HG03571 (cell line): ENCODE results near the gene KIRREL1.
"Not testable (repeated sequence)": the region's sequence is repeated elsewhere in the genome, so short reads cannot be mapped to it uniquely, and the experiment has no call there.

Experiments used
- ATAC-seq: cut with Tn5 transposase; IDR thresholded peaks from one replicate; pipeline ENCODE4 v1.9.1; 2021; ENCODE audit not compliant: unreplicated experiment

Gene KIRREL1

DNA sequence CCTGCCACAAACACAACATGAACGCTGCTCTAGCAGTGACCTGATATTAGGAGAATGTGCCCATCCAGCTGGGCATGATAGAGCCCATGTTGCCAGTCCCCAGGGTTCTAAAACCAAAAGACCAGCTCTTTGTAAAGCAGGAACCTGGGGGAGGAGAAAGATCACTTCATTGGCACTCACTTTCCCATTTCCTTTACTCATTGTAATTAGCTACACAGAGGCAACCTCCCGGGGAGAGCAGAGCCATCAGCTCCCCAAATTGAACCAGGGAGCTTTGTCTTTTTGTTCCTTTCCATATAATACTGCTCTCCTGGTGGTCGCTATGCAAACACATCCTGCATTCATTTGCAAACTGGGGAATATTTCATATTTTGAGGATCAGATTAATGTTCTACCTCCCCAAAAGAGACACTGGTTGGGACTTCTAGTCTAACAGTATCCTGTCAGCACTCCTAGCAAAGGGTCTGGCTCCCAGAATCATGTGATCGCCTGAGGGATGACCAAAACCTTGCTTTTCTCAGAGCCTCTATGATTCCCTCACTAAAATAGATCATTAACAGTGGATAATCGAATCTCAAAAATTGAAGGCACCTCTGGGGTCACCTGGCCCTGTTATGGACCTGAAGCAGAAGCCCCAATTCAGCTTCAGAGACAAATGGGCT lies 110.5 kb downstream of the KIRREL1 start:
- ATAC-seq = no peak

DNA sequence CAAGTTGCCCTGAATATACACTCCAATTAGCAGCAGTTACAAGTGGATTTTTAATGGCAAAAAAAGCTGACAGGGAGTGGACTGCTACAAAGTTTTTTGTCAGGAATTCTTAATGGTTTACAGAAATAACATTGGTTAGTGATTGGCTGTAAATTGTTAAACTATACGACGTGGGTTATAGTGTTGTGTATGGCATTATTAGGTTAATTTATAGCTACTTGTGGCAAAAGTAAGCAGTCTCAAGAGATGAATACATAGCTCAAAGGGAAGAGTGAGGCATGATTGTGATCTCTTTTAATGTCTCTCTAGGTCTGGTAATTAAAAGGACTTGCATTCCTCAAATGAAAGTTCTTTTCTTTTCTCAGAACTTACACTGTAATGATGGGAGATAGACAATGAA lies 111.4 kb downstream of the KIRREL1 start:
- ATAC-seq = no peak

DNA sequence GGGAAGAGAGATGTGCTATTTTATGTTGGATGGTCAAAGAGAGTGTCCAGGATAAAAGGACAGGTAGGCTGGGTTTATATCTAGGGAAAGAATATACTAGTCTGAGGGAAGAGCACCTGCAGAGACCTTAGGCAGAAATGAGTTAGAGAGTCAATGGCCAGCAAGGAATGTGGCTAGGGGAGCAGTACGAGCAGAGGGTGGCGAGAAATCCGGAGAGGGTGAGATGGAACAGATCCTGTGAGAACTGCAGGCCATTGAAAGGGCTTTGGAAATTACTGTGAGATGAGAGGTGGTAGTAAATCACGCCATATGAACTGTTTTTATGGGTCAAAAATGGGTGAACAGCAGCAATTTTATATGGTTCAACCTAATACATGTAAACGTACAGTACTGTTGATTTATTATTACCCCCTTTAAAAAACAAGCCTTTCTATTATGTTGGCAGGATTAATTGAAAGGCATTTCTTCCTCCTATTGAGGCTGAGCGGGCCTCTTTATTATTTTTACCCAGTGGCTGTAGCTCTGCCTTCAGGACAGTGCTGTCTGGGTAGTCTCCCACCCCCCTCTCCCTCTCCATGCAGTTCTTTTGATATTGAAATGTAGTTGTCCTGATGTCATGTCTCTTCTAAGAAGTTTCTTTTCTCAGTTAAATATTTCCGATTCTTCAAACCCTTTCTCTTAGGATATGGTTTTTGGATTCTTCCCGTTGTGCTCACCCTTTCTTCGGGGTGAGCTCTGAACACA lies 112.1 kb downstream of the KIRREL1 start:
- ATAC-seq = no peak

DNA sequence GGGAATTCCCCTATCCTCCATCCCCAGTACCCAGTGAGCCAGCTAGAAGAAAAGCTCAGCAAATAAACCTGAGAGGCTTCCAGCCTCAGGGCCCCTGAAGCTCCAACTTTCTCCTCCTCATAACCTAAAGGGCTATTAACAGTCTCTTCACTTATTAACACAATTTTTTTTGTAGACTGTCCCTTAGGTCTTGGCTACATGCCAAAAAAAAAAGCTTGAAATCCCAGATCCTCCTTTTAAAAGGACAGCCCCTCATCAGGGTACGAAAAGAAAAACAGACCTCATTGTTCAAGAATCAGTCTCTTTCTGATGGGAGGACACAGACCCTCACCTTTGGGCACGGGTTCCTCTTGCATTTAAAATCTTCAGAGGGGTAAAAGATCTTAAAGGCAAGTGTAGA lies 114.5 kb downstream of the KIRREL1 start:
- ATAC-seq = no peak

DNA sequence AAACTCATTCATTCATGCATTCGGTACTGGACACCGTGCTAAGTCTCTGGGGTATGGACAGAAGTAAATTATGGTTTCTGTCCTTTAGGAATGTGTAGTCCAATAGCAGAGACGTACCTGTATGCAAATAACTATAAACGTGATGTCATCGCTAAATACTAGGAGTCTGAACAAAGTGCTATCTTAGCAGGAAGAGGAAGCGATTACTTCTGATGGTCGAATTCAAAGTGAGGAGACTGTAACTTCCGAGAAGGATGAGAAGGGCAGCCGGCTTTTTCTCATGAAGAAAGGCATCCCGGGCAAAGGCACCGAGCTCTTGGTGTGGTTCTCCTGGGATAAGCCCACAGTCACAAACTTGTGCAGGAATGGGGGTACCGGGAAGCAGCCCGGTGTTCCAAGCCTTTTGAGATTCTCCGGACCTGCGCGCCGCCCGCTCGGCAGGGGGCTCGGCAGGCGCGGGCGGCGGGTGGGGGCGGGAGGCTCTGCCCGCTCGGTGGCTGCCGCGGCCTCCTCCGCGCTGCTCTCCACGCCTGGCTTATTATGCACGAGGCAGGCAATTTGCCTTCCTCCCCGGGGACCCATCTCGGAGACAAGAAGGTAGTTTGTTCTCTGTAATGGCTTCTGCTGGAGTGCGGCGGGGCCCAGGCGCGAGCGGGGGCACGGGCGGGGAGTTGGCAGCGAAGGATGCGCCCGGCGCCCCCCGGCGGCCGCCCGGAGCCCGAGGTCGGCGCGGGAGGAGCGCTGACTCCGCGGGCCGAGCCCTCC lies 119.7 kb downstream of the KIRREL1 start:
- no peak for ATAC-seq

DNA sequence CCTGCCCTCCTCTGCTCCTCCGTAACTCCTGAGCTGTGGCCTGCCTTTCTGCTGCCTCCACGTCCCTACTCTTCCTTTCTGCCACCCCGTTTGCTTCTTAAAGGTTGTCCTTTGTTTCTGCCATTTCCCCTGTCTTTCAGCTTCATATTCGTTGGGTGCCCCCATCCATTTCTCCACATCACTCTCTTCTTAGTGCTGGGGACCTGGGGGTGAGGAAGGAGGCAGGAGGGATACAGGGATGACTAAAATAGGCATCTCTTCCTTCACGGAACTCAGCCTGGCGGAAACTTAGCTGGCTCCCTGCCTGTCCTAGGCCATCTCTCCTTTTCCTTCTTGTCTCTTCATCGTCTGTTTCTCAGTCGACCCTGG lies 120.3 kb downstream of the KIRREL1 start:
- no peak for ATAC-seq

DNA sequence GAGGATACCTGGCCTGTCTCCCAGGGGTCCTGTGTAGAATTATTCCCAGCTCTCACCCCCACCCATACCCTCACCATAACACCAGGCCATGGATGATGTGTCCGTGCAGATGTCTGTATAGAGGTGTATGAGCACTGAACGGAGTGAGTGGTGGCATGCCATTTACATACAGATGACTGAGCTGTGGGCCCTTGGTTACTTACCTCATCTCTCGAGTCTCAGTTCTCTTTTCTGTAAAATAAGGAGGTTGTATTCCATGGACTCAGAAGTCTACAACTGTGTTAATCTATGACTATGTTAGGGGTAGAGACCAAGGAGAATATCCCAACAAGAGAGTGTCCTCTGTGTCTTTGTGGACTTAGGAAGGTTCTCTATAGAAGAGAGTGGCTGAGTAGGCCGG lies 121.7 kb downstream of the KIRREL1 start:
- ATAC-seq = no peak

DNA sequence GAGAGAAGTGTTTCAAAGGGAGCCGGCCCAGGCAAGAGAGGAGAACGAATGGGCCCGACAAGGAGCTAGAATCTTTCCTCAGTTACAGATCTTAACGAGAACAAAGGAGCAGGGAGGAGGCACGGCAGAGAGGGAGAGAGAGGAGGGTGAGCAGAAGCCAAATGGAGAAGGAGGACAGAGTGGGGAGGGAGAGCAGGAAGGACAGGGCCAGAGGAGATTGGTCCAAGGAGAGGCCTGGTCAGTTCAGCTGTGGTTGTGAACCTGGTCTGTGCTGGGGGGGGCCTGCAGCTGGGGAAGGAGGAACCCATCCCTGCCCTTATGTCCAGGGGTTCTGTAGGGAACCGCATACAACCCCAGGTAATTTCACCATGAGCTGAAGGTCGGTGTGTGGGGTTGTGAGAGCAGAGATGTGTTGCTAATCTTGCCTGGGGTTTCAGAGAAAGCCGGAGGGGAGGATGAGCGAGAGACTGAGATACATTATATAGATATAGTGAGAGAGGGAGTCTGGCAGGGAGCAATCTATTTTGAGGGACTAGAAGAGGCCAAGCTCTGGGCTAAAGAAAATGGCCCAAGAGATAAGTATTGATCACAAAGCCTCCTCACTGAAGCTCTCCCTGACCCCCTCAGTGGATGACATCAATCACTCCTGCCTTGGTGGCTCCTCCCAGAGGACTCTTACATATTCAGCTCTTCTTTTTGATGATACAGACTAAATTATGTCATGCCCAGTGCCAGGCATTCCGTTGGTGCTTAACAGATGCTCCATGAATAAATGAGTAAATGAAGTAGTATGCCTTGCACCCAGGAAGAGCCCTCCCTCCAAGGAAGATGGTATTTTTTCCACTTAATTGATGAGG lies 123.1 kb downstream of the KIRREL1 start:
- ATAC-seq = no peak

DNA sequence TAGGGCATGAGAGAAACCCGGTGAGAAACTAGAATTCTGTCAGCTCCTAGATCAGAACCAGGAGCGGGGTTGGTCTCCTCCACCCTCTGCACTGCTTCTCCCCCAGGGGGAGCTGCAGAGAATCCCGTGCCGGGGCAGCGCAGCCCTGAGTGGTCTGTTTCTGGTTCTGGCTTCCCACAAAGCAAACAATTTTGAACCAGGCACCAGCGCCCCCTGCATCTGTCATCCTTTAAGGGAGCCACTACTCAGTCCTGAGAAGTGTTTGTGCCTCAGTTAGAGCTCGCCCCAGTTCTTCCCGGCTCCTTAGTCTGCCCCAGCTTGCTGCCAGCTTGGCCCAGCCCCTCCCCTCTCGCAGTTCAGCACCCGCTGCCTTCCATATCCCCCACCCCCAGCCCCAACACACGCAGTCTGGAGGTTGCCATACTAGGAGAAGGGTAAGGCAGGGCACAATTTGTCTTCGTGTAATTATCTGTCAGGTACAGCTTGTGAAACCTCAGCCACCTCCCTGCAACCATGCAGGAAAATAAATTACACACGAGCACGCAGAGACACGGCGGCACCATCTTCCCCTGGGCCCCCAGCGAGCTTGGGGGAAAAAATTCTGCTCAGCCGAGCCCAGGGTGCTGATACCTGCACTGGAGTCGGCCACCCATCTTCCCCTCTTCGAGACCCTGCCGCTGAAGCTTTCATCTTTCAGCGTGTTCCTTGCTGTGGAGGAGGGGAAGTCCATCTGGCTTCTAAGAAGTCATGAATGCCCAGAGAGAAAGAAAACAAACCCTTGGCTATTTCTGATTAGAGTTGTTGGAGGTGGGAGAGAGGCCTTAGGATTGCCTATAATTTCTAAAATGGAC lies 124.6 kb downstream of the KIRREL1 start:
- ATAC-seq = no peak

DNA sequence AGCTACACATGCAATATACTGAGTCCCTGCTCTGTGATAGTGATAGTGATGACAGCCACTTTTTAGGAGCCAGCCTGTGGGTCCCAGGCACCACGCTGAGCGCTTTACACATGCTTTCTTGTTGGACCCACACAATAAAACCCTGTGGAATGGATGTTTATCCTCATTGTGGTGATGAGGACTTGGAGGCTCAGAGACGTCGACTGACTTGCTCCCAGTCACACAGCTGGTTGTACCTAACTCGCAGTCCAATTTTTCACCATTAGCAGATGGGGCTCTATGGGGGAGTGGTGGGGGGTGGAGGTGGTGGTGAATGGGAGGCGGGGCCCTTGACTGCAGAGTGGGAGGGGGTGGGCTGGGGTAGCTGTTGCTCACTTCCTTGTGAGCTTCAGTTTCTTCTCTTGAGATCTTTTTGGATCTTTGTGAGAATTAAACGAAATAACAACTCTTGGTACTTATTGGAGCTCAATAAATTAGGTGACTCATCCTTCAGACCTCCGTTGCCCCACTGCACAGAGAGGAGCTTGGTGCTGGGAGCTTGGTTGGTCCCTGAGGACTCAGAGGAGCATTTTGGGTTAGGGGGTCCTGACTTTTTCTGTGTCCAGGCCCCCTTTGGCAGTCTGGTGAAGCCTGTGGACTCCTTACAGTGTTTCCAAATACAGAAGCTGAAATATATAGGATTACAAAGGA lies 125.4 kb downstream of the KIRREL1 start:
- no peak for ATAC-seq

DNA sequence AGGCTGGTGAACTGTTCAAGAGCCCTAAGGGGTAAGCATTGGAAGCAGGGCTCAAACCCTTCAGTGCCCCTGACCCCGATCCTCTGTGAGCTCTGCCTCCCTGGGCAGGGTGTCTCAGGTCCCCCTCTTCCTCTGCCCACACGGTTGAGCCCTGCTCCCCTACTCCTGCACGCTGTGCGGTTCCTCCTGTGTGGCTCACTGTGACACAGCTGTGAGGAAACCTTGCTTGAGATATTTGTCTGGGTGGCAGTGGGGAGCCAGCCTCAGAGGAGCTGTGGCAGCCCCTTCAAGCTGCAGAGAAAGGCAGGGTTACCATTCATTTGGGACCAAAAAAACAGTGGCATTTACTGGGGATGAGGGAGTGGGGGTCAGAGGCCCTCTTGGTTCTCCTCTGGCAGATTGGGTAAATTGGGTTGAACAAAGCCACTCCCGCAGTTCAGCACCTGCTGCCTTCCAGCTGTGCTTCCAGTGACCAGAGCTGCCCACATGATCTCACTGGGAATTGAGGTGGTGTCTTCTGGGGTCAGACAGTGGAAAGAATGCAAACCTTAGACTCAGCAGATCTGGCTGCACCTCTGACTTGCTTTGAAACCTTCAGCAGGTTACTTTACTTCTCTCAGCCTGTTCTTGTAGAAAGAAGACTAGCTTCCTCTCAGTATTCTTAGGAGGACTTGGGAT lies 126.7 kb downstream of the KIRREL1 start:
- ATAC-seq = no peak

DNA sequence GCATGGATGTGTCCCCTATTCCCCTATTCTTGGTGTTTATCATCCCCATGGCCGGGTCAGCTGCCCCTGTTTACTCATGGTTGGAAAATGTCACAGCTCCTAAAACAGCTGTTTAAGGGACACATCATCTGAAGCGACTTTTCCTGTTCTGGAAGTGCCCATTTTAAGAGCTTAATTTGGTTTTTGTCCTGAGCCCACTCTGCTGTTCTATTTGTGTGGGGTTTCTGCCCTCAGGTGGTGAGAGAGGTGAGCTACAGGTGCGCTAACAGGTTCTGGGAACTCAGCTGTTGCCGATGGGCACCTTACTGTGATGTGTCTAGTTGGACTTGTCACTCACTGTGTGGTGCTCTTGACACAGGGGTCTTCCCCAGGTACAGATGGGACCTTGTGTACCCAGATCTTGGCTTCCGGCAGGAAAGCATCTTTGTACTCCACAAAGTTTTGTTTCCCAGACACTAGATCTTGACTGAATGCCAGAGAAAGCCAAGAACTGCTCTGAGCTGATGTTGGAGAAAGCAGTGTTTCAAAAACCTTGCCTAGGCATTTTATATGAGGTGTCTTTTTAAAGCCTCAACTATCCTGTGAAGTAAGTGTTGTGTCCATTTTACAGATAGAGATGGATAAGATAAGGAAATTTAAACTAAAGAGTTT lies 128.3 kb downstream of the KIRREL1 start:
- ATAC-seq = no peak

DNA sequence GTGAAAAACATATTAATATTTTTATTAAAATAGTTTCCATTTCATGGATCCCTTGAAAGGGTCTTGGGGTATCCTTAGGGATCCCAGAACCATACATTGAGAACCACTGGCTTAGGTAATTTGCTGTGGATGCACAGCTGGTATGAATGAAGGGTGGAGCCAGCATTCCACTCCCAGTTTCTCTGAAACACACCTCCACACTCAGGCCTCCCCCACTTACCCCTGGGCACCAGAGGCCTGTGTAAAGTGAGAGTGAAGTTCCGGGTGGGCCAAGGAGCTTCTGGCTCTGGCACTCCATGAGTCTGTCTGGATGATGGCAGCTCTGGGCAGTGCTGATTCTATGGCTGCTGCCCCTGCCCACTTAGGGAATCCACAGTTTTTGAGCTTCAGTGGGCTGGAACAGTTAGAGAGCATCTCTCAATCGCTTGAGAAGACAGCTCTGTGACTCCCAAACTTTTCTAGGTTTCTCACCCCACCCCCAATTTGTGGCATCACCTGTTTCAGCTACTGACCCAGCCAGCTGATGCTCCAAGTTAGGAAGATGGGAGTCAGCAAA lies 129.5 kb downstream of the KIRREL1 start:
- ATAC-seq = no peak

DNA sequence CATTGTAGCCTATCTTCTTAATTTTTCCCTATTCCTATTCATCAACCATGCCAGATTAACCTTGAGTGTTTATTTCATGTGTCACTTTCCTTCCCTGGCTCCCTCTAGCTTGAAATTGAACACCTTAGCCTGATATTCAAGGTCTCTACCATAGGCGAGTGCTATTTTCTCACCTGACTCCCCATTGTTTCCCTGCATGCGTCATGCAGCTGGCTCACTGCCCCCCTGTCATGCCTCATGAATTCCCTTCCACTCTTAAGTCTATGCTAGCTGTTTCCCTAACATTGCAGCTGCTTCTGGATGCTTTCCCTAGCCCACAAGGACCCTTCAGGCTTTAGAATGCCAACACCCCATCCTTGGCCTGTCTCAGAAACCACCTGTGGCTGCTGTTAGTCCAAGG lies 130.6 kb downstream of the KIRREL1 start:
- ATAC-seq = no peak

DNA sequence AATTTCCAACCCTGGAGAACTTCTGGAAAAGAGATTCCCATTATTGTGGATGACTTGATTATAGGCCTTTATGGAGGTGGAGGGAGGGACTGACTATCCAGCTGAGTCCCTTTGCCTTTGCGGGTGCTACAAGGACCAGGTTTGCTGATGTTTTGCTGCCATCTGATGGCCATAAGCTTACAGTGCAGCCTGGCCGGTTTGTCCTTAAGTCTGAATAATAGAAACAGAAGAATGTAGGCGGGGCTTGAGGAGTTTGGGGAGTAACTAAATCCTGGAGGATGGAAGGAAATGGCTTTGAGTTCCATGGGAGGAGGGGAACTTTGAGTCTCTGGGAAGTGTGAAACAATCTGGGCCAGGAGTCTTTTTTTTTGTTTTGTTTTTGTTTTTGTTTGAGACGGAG lies 131.6 kb downstream of the KIRREL1 start:
- no peak for ATAC-seq

DNA sequence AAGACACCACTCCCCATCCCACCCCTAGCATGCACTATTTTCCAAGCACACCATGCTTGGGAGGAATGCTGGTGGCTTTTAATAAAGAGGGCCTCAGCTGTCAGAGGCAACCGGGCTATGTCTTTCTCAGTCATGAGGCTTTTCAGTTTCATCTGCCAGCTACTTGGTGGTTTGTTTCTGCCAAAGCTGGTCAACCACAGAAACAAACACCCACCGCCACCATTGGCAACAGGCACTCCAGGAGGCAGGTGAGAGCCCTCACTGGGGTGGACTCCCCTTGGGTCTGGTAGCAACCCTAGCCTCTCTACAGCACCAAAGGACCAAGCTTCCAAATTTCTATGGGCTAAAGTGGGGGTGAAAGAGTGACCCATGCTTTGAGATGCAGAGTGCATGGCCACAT lies 133.0 kb downstream of the KIRREL1 start:
- ATAC-seq = no peak

DNA sequence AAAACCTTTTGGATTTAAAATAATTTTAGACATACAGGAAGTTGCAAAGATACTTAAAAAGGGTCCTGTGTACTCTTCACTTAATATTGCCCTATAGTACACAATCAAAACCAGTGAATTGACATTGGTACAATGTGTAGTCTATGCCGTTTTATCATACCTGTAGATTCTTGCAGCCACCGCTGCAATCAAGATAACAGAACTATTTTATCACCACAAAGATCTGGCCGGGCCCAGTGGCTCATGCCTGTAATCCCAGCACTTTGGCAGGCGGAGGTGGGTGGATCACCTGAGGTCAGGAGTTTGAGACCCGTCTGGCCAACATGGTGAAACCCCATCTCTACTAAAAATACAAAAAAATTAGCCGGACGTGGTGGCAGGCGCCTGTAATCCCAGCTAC lies 135.1 kb downstream of the KIRREL1 start:
- ATAC-seq = not testable (repeated sequence)

DNA sequence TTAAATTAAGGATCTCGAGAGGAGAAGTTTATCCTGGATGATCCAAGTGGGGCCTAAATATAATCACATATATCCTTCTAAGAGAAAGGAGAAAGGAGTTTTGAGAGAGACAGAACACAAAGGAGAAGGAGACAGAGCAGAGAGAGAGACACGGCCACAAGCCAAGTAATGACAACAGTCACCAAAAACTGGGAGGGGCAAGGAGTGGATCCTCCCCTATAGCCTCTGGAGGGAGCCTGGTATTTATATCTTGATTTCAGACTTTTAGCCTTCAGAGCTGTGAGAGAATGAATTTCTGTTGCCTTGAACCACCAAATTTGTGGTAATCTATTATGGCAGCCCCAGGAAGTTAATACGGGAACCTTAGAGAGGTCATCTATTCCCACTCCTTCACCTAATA lies 137.8 kb downstream of the KIRREL1 start:
- no peak for ATAC-seq
